ENCODE data around the gene APOA4.

Gene APOA4

GRCh38 chr11:116772443-116773202 is 50.5 kb downstream of the APOA4 start, which contains the start of gene BUD13:
TSS of gene BUD13 (minus strand) at chr11:116772987. CDS start at chr11:116772964, 23 bp downstream.
- DNase-seq: peak; percentile 95

- no peak for DNase-seq
These were observed 51.2 kb downstream of the APOA4 start for GRCh38 chr11:116771935-116772334.

Data from GF-D8 (cell line).